ENCODE measurements around the gene KCNN4.

- no peak for TF ChIP-seq GATA2 (IDR thresholded peaks at IDR 0.05; ENCODE audit: low read depth, low read length)
- no peak for TF ChIP-seq GATA3 (IDR thresholded peaks at IDR 0.05; ENCODE audit: low read depth, low read length)
These were observed 8.3 kb upstream of the KCNN4 start for GRCh38 chr19:43789029-43789428.
